Measurements from ENCODE around the gene ITPK1. TPM values are rescaled to one million over a fixed set of nuclear protein-coding genes. Genes with fewer than 3 reads are reported as not detected.

The ITPK1 gene
- total RNA-seq, 1 donor from 2014 or later: 43.0 TPM

DNA sequence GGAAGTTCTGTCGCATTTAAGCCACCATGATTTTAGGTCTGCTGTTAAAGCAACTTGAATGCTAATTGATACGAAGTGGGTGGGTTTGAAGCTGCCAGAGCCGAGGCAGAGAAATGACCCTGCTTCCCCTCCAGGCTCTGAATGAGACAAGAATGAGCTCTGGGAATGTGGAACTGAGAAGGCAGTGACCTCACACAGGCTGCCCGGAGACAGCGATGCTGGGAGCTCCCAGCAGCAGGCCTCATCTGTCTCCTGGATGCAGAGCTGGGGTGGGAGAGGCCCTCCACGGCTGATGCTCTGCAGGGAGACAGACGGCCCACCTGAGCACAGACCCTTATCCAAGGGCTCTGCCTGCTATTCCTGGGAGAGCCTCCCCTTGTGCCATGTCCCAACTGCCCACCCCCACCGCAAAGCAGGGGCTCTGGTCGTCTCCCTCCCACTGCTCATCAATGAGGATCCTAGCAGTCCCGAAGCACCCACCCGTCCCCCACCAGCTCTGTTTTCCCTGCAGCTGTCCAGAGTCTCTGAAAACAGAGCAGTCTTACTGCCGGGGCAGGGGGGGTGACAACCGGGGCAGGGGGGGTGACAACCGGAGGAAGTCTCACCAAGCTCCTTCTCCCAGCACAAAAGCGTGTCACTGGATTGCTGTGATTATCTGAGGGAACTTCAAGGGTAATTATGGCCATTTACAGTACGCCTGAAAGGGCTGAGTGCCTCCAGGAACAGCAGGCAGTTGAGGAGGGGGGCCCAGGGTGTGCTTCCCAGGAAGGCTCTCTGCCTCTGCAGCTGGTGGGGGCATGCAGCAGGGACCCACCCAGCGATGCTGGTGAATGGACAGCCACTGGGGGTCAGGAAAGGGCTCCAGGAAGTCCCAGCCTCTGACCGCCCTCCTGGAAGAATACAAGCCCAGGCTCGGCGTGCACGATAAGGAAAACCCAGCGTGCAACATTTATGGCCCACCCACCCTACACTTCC lies 125.0 kb downstream of the ITPK1 start:
- no peaks in the 10 kb centered on the region for H3K9me3 Mint-ChIP-seq
- CTCF ChIA-PET: no interaction called here
- no peak for ATAC-seq (ENCODE audit: low read depth)
- POLR2A ChIA-PET: no interaction called here
- no peaks in the 10 kb centered on the region for H3K4me1 Mint-ChIP-seq
- H3K4me3 Mint-ChIP-seq: no peak overlapping the region
- DNase-seq: no peak
- intact Hi-C loops (cut with micrococcal nuclease): no loop called here
- no peak overlapping the region for H3K27ac Mint-ChIP-seq
- H3K36me3 Mint-ChIP-seq (ENCODE audit: low read depth): peaks cover 37% of the 10 kb centered on the region
- H3K27me3 Mint-ChIP-seq: no peaks in the 10 kb centered on the region
- TF ChIP-seq, protein P1, sequence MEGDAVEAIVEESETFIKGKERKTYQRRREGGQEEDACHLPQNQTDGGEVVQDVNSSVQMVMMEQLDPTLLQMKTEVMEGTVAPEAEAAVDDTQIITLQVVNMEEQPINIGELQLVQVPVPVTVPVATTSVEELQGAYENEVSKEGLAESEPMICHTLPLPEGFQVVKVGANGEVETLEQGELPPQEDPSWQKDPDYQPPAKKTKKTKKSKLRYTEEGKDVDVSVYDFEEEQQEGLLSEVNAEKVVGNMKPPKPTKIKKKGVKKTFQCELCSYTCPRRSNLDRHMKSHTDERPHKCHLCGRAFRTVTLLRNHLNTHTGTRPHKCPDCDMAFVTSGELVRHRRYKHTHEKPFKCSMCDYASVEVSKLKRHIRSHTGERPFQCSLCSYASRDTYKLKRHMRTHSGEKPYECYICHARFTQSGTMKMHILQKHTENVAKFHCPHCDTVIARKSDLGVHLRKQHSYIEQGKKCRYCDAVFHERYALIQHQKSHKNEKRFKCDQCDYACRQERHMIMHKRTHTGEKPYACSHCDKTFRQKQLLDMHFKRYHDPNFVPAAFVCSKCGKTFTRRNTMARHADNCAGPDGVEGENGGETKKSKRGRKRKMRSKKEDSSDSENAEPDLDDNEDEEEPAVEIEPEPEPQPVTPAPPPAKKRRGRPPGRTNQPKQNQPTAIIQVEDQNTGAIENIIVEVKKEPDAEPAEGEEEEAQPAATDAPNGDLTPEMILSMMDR (IDR thresholded peaks at IDR 0.05): no peak

- ChIA-PET CTCF (no interaction called here), POLR2A (no interaction called here)
- intact Hi-C loops (cut with micrococcal nuclease): no loop called here
- DNase-seq (no peak), ATAC-seq (ENCODE audit: low read depth) (no peak)
- H3K4me3 Mint-ChIP-seq: no peak overlapping the region
- no peak overlapping the region for H3K27ac Mint-ChIP-seq
- no peaks in the 10 kb centered on the region for H3K27me3 Mint-ChIP-seq
- peaks cover 2% of the 10 kb centered on the region for H3K4me1 Mint-ChIP-seq
- no peaks in the 10 kb centered on the region for H3K9me3 Mint-ChIP-seq
- H3K36me3 Mint-ChIP-seq (ENCODE audit: low read depth): peaks cover 44% of the 10 kb centered on the region
- TF ChIP-seq, protein P1 (IDR thresholded peaks at IDR 0.05): no peak
Observed at GRCh38 chr14:92988786-92989755, 126.7 kb downstream of the ITPK1 start.

- ATAC-seq (ENCODE audit: low read depth) (no peak), DNase-seq (no peak)
- ChIA-PET CTCF (no interaction called here), POLR2A (no interaction called here)
- TF ChIP-seq, protein P1 (IDR thresholded peaks at IDR 0.05): no peak
- Mint-ChIP-seq H3K4me1 (peaks cover 2% of the 10 kb centered on the region), H3K4me3 (no peak overlapping the region), H3K9me3 (no peaks in the 10 kb centered on the region), H3K27me3 (no peaks in the 10 kb centered on the region), H3K27ac (no peak overlapping the region), H3K36me3 (ENCODE audit: low read depth) (peaks cover 42% of the 10 kb centered on the region)
- intact Hi-C loops (cut with micrococcal nuclease): no loop called here
Observed at GRCh38 chr14:92987713-92988510, 127.8 kb downstream of the ITPK1 start.

DNA sequence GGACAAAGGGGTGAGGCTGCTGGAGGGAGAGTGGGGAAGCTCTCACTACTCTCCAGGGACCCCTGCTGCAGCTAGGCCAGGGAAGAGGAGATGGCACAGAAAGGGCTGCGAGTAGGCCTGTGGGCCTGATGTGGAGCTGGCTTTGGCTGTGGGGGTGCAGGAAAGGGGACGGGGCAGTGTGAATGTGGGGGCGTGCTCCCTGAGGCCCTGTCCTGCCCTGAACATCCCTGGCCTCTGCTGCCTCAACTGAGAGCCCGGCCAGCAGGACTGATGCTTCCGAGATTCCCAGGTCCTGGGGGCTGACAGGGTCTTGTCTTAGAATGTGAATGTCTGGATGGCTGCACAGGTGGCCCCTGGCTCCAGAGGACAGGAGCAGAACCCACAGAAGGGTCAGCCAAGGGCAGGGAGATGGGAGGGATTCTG lies 128.6 kb downstream of the ITPK1 start:
- intact Hi-C loops (cut with micrococcal nuclease): no loop called here
- Mint-ChIP-seq H3K4me3 (no peak overlapping the region), H3K27me3 (no peaks in the 10 kb centered on the region), H3K36me3 (ENCODE audit: low read depth) (peaks cover 43% of the 10 kb centered on the region), H3K4me1 (peaks cover 2% of the 10 kb centered on the region), H3K27ac (no peak overlapping the region), H3K9me3 (no peaks in the 10 kb centered on the region)
- TF ChIP-seq, protein P1 (IDR thresholded peaks at IDR 0.05): no peak
- CTCF ChIA-PET: no interaction called here
- no peak for ATAC-seq (ENCODE audit: low read depth)
- no peak for DNase-seq
- POLR2A ChIA-PET: no interaction called here

All from activated B cell treated with CpG ODN at 0.5 μM for 24 hours (primary cell).